Skeletal muscle cell (primary cell): Measurements from ENCODE around the gene UGT1A7.
"Not testable (repeated sequence)": the region's sequence is repeated elsewhere in the genome, so short reads cannot be mapped to it uniquely, and the experiment has no call there.

Experiments used
- DNase-seq: peaks from one replicate; pipeline ENCODE4 v3.0.0-alpha.2; 2010; ENCODE audit warnings: low read depth
- H3K4me3 ChIP-seq: 2 replicates; pipeline ENCODE4 v1.5.1; 2011; ENCODE audit warnings: low read depth, mild to moderate bottlenecking, control low read depth, low read length, moderate library complexity

The UGT1A7 gene

GRCh38 chr2:233681521-233682099, at the start of gene UGT1A7:
Gene UGT1A7, plus strand, starts transcription at chr2:233681901. Its CDS starts 37 bp downstream, at chr2:233681938.
- DNase-seq: no peak
- H3K4me3 ChIP-seq: no peak within 1 kb of the TSS

- not testable (repeated sequence) for H3K4me3 ChIP-seq, DNase-seq
Observed at GRCh38 chr2:233636306-233636705, 45.4 kb upstream of the UGT1A7 start, which contains the start of gene UGT1A10. Gene UGT1A10, plus strand, starts transcription at chr2:233636448. Its CDS starts 75 bp downstream, at chr2:233636523.

- no peak overlapping the region for H3K4me3 ChIP-seq
- no peak for DNase-seq
Observed at GRCh38 chr2:233638836-233639235, 42.9 kb upstream of the UGT1A7 start.

- DNase-seq: no peak
- no peak overlapping the region for H3K4me3 ChIP-seq
Observed at GRCh38 chr2:233639860-233640259, 41.8 kb upstream of the UGT1A7 start.

- no peak overlapping the region for H3K4me3 ChIP-seq
- no peak for DNase-seq
Observed at GRCh38 chr2:233643128-233643527, 38.6 kb upstream of the UGT1A7 start.

GRCh38 chr2:233646033-233646432, 35.7 kb upstream of the UGT1A7 start:
- not testable (repeated sequence) for H3K4me3 ChIP-seq, DNase-seq

- H3K4me3 ChIP-seq: no peak overlapping the region
- DNase-seq: no peak
Observed at GRCh38 chr2:233650981-233651380, 30.7 kb upstream of the UGT1A7 start.

- H3K4me3 ChIP-seq: no peak overlapping the region
- no peak for DNase-seq
Observed at GRCh38 chr2:233651430-233651829, 30.3 kb upstream of the UGT1A7 start.

GRCh38 chr2:233654501-233654900, 27.2 kb upstream of the UGT1A7 start:
- no peak for DNase-seq

GRCh38 chr2:233655043-233655442, 26.7 kb upstream of the UGT1A7 start:
- no peak for DNase-seq
- no peak overlapping the region for H3K4me3 ChIP-seq

More at GRCh38 chr2:233654501-233654900, 27.2 kb upstream of the UGT1A7 start:
- no peak overlapping the region for H3K4me3 ChIP-seq

GRCh38 chr2:233655943-233656342, 25.8 kb upstream of the UGT1A7 start:
- not testable (repeated sequence) for DNase-seq, H3K4me3 ChIP-seq

- DNase-seq: no peak
- H3K4me3 ChIP-seq: no peak overlapping the region
Observed at GRCh38 chr2:233656443-233656842, 25.3 kb upstream of the UGT1A7 start.

- DNase-seq: no peak
- H3K4me3 ChIP-seq: no peak overlapping the region
Observed at GRCh38 chr2:233658610-233659009, 23.1 kb upstream of the UGT1A7 start.

GRCh38 chr2:233663911-233664310, 17.8 kb upstream of the UGT1A7 start:
- H3K4me3 ChIP-seq: no peak overlapping the region
- DNase-seq: no peak

GRCh38 chr2:233668605-233669260, 13.0 kb upstream of the UGT1A7 start:
- no peak overlapping the region for H3K4me3 ChIP-seq
- no peak for DNase-seq

GRCh38 chr2:233671290-233672161, 10.2 kb upstream of the UGT1A7 start, which contains the start of gene UGT1A9:
Gene UGT1A9, plus strand, starts transcription at chr2:233671898. Its CDS starts 37 bp downstream, at chr2:233671935.
- DNase-seq: no peak
- H3K4me3 ChIP-seq: no peak within 1 kb of the TSS

- H3K4me3 ChIP-seq: no peak overlapping the region
Observed at GRCh38 chr2:233672886-233673285, 8.8 kb upstream of the UGT1A7 start.

GRCh38 chr2:233673896-233674295, 7.8 kb upstream of the UGT1A7 start:
- DNase-seq: no peak
- H3K4me3 ChIP-seq: no peak overlapping the region

More at GRCh38 chr2:233672886-233673285, 8.8 kb upstream of the UGT1A7 start:
- DNase-seq: no peak

- no peak for DNase-seq
- no peak overlapping the region for H3K4me3 ChIP-seq
Observed at GRCh38 chr2:233674314-233674713, 7.4 kb upstream of the UGT1A7 start.

GRCh38 chr2:233674995-233675394, 6.7 kb upstream of the UGT1A7 start:
- H3K4me3 ChIP-seq: no peak overlapping the region
- DNase-seq: no peak
